HG02973 (cell line): Measurements from ENCODE around the gene VCP.

Experiments
- ATAC-seq: cut with Tn5 transposase; IDR thresholded peaks from one replicate; pipeline ENCODE4 v1.9.1; 2021; ENCODE audit warnings: moderate library complexity; ENCODE audit not compliant: unreplicated experiment

Gene VCP

DNA sequence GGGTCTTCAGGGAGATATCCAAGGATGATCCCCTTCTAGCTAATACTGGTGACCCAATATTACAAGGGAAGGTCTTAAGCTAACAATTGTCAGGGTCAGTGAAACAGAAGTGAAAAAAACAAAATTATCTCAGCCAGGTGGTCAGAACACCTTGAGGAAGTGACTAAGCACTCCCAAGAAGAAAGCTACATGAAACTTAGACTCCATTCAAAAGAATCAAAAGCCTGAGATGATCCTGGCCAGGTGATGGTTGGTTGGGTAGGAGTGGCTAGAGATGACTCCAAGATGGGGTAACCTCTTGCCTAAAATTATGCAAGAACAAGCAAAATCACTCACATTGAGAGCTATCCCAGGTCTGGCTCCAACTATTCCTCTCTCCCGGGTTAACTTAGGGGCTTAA is 5.4 kb downstream of the VCP start:
- ATAC-seq = no peak

DNA sequence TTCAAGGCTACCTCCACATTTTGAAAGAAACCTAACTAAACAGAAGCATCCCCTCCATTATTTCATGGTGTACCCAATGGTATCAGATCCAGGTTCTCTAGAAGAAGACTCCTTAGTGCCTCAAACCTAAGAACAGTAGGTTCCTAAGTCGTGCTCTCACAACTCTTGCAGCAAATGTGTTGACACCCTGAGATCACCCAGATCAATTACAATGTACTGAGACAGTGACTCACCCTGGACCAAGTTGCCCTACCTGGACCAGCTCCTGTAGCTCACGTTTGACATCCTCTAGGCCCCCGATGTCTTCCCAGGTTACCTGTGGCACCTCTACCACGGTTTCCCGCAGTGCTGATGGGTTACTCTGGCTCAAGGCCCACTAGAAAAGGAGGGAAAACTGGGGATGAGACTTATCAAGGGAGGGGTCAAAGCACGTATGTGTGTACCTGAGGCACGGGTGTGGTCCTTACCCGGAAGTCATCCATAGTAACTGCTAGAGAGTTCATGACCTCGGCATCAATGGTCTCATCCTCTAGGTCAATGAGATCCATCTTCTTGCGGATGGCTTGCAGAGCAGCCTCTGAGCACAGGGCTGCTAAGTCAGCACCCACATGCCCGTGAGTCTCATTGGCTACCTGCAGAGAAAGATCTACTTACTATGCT is 11.7 kb downstream of the VCP start:
- no peak for ATAC-seq

DNA sequence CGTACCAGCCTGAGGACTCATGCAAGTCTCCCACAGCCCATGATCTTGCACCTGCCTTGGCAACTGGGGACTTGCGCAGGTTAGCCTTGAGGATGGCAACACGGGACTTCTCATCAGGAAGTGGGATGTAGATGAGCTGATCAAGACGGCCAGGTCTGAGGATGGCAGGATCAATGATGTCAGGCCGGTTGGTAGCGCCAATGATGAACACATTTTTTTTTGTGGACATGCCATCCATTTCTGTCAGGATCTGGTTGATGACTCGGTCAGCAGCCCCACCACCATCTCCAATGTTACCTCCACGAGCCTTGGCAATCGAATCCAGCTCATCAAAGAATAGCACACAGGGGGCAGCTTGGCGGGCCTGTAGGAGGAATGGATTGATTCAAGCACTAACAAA is 13.0 kb downstream of the VCP start:
- ATAC-seq = no peak

DNA sequence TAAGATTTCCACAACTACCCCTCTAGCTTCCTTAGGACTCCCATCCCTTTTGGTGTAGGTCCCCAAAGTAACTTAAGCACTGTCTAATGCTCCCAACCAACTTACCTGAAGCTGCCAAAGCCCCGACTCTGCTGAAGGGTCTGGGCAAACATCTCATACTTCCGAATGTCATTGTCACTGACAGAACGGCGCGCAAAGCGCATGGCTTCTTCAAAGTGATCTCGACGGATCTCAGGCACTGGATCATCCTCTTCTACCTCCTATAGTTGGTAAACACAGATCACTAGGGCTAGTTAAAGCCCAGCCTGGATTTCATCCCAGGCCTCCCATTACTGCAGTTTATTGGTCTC is 15.2 kb downstream of the VCP start:
- no peak for ATAC-seq

DNA sequence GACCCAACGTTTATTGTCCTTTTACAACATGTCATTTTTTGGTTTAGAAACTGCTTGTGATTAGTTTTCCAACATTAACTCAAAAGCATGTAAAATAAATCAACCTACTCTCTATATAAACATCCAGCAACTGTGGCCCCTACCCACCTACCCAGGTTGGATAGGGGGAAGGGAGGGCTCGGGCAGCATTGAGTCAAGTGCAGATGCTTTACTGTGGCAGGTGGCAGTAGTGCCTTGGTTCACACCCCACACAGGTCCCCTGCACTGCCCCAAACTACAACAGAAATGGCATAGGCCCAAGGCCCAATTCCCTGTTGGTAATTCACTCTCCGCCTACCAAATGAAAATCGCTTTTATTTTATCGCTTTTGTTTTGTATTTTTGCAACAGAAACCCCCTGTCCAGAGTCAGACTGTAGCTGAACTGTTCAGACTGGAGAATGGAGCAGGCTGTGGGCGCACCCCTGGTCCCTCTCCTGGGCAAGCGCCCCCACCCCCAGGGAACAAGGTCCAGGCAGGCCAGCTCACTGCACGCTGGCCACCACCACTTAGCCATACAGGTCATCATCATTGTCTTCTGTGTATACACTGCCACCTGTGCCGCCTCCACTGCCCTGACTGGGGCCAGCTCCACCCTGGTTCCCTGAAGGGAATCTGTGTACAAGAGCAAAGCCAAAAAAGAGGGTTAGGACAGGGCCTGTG is 15.7 kb downstream of the VCP start:
- no peak for ATAC-seq

DNA sequence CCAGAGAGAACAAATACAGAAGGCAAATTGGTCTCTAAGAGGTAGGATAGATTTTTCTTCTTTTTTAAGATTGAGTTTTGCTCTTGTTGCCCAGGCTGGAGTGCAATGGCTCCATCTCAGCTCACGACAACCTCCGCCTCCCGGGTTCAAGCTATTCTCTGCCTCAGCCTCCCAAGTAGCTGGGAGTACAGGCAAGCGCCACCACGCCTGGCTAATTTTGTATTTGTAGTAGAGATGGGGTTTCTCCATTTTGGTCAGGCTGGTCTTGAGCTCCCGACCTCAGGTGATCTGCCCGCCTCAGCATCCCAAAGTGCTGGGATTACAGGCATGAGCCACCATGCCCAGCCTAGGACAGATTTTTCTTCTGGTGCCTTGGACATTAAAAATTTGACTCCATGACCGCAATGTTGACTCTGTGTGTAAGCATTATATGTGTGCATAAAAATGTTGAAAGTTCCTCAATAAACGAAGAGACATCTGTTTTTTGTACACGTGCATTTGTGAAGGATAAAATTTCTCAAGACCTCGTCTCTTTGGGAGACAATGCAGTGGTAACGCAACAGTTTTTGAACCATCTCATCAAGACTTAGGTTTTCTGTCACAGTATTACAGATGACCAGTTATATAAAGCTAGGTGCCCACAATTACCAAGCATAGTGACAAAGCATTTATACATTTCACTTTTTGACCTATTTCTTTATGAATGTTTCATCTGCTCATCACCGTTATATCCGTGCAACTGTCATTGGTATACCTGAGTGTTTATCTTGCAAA is 17.4 kb downstream of the VCP start:
- ATAC-seq = no peak

DNA sequence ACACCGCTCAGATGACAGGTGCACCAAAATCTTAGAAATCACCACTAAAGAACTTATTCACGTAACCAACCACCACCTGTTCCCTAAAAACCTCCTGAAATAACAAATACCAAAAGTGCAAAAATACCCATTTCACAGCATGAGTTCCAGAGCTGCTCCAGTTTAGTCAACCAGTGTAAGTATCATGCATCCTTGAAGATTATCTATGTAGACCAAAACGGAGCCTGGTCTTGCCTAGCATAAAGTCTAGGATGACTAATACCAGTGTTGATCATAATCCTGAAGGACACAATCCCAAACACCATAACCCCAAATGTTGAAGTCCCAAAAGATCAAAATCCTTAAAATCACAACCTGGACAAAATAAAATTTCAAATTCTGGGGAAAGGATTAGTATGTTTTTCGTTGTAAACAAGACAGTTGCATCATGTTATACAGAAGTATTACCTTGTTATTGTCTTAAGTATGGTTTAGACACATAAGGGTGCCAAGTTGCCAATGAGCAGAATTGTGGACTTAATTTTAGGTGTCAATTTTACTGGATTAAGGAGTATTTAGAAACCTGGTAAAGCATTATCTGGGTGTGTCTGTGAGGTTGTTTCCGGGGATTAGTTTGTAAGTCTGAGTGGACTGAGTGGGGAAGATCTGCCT is 18.1 kb downstream of the VCP start:
- no peak for ATAC-seq

DNA sequence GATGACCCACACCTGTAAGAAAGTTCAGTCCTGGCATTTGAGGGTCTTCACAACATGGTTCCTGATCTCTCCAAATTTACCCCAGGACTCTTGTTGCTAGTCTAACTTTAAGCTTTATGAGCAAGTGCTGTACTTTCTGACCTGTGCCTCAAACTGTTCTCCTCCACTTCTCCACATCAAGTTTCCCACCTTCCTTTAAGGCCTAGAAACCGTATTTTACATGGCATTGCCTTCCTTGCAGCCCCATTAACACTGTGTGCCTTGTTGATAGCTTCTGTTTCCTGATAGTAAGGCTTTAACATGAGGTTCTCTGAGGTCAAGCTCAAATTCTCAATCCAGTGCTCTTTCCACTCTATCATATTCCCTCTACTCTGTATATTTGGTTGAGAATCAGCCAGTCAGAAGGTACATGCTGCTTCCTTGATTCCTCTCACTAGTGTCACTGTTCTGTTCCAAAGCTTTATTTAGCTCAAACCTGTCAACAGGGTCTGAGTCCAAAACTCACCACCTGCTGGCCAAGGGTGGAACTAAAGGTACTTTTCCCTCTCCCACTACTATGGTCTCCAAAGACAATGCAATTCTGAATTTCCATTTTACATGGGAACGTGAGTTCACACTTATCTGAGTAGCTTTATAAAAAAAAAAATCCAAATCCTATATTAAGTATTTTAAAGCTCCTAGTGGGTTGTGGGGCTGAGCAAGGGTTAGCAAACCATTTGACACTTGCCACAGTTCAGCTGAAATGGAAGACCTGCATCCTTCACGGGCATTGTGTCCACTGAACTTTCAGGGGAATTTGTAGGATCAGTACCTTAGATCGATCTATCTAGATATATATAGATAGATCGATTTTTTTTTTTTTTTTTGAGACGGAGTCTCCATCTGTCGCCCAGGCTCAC is 21.1 kb downstream of the VCP start:
- no peak for ATAC-seq

DNA sequence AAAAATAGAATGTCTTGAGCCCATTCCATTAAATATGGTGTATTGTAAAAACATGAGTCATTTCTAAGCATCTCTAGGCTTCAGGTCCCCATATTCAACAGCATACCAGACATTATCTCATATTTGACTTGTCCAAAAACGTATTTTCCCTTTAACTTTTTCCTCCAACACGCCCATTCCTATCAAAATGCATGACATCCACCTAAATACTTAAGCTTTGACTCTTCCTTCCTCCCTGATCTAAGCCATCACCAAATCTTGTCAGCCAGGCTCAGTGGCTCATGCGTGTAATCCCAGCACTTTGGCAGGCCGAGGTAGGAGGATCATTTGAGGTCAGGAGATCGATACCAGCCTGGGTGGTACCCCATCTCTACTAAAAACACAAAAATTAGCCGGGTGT is 23.9 kb downstream of the VCP start:
- no peak for ATAC-seq

DNA sequence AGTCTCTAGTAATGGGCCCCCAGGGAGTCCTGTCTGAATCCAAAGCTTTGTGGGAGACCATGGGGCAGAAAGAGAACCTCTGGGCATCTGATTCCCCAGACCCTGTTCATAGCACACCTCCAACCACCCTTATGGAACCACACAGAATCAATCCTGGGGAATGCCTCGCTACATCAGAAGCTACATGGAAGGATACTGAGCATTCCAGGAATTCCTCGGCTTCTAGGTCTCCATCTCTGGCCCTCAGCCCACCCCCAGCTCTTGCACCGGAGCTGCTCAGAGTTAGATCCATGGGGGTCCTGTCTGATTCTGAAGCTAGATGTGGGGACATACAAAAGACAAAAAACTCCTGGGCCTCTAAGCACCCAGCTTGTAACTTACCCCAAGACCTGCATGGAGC is 28.4 kb downstream of the VCP start:
- no peak for ATAC-seq

DNA sequence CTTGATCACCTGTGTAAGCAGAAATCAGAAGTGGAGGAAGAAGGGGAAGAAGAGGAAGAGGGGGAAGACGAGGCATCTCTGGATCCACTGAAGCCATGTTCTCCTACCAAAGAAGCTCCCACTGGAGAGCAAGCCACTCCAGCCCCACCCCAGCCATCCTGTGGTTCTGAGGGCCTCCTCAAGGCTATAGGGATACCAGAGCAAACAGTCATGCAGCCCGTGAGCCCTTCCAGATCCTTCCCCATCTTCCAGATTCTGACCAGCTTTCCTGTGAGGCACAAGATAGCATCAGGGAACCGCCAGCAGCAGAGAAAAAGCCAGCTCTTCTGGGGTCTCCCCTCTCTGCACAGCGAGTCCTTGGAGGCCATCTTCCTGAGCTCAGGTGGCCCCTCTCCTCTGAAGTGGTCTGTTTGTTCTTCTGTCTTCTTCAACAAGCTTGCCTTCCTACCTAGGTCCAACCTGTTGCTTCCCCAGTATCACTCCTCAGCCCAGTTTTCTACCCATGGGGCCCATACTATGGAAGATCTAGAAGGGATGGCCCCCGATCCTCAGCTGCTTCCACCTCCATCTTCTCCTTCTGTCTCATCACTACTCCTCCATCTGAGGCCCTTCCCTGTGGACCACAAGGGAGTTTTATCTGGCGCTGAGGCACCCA is 29.4 kb downstream of the VCP start:
- ATAC-seq = no peak

DNA sequence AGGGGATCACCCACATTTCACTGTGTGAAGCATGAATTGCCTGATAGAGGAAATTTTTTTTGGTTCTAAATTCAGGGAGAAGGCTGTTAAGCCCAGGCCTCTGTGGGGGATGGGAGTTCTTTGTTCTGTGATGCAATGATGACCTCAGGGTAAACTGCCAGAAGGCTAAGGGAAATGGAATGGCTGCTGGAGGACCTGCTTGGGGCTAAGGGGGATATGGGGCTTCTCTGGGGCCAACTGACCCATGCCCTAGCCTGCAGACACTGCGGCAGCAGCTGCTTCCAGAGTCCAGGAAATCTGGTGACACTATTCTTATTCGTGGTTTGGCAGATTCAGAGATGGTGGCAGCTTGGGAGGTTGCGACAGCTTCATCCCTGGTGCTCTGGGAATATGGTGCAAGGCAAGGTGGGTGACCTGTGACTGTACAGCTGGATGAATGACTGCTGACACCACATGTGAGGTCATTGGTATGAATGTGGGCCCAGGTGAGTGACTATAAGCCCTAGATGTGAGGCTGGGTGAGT is 30.3 kb downstream of the VCP start:
- no peak for ATAC-seq

DNA sequence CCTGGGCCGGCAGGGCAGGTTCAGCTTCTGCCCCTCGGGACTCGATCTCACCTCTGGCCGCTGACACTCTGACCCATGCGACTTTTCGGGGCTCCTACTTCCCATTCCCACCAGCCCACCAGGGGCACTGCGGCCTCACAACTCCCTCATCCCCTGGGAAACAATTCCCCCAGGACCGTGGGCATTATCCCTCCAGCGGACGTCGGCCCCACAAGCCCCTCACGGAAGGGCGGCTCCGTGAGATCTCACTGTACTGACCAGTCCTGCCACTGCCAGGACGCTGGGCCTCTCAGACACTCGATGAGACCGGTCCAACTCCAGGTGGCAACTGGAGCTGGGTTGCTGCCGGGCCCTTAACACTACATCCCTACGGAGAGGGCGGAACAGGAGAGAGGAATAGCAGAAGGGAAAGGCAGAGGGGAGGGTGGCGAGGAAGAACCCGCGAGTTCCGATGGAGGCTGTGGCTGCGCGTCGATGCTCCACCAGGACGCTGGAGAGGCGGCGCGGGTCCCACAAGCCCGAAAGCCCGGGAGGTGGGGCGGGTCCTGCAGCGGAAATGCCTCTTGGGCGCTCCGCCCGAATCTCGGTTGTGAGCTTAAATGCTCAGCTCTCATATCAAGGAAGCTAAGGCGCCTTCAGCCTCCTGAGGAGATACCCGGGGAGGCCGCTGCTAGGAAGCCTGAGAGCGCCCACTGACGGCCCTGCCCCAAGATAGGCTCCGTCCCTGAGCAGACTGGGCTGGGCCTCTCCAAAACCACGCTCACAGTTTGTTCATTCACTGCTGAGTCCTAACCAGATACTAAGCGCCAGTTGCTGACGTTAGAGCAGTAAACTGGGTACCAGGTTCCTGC is 36.3 kb downstream of the VCP start:
- no peak for ATAC-seq

DNA sequence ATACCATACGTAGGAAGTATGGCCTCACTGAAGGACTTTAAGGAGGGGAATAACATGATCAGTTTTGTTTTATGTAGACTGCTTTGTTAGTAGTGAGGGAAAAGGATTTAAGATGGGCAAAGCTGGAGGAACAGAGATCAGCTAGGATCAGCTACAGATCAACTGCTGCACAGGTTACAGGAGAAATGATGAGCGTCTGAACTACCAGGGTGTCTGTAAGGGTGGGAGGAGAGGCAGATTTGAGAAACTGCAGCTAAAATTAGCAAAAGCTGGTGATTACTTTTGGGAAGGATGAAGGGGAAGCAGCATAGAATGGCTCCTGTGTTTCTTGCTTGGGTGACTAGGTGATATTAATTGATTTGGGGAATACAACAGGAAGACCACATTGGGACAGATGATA is 39.3 kb downstream of the VCP start:
- ATAC-seq = no peak

DNA sequence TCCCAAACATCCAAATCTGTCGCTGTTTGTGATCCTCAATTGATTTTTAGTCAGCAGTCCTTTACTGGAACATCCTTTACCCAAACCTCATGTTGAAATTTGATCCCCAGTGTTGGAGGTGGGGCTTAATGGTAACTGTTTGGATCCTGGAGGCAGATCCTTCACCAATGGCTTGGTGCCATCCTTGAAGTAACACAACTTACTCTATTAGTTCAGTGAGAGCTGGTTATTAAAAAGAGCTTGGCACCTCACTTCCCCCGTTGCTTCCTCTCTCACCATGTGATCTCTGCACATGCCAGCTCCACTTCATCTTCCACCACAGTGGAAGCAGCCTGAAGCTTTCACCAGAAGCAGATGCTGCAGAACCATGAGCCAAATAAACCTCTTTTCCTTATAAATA is 42.6 kb downstream of the VCP start:
- ATAC-seq = no peak

DNA sequence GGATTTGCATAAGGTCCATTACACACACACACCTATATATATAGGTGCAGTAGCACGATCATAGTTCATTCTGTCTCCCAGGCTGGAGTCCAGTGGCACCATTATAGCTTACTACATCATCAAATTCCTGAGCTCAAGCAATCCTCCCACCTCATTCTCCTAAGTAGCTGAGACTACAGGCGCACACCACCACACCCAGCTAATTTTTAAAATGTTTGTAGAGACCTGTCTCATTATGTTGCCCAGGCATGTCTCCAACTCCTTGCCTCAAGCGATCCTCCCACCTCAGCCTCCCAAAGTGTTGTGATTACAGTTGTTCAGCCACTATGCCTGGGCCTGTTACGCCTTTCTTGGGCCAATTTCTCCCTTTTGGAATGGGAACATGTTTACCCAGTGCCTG is 43.2 kb downstream of the VCP start:
- ATAC-seq = no peak

DNA sequence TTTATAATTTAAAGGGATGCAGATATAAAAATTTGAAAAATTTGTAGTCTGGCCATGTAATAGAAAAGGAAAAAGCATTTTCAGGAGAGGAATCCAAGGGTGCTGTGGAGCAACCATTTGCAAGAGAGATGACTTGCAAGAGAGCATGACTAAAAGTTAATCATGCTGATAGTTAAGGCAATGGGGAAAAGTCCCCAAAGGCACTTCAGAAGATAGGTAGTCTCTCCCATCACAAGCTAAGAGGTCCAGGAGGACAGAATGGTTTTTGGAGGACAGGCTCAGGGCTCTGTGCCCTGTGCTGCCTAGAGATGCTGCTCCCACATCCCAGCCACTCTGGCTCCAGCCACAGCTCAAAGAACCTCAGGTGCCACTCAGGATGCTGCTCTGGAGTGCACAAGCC is 44.1 kb downstream of the VCP start:
- ATAC-seq = no peak

DNA sequence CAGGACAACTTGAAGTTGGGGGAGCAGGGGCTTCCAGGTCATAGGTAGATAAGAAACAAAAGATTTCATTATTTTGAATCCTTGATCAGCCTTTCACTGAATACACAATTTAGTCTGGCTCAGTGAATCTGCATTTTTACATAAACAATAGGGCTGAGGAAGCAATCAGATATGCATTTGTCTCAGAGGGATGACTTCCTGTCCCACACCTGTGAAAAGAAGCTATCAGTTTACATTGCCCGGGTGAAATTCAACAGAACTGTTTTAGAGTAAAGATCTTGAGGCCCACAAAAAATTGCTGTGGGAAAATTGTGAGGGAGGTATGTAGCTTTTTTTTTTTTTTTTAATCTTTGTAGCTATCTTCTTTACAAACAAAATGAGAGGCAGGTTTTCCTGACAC is 44.6 kb downstream of the VCP start:
- ATAC-seq = no peak

DNA sequence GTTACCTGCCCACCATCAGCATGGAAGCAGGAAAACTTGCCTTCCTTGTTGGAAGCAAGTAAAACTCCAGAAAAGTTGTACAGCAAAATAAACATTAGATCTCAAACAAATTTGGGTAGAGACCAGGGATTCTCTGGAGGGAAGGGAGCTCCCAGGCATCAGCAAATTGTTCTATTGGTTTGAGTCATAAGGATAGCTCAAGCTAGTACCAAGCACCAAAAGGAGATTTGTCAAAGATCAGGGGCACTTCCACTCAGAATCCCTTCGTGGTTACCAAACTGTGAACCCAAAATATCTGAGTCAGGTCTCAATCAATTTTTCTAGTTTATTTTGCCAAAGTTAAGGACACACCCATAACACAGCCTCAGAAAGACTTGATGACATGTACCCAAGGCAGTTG is 45.1 kb downstream of the VCP start:
- ATAC-seq = no peak
